WI38 (cell line): ENCODE results near the gene ZNF81.
A peak's percentile ranks its signal among the peaks of the same experiment; 100 is the strongest.

Experiments used
- H3K4me3 ChIP-seq: 2 replicates; pipeline ENCODE4 v1.5.1; 2011; ENCODE audit warnings: low read depth, mild to moderate bottlenecking, control low read depth, low read length
- TF ChIP-seq, protein P1 (sequence below): IDR thresholded peaks from 2 replicates; pipeline ENCODE4 v1.5.1; 2012; ENCODE audit warnings: low read depth, mild to moderate bottlenecking, control low read depth, low read length

Gene ZNF81

DNA sequence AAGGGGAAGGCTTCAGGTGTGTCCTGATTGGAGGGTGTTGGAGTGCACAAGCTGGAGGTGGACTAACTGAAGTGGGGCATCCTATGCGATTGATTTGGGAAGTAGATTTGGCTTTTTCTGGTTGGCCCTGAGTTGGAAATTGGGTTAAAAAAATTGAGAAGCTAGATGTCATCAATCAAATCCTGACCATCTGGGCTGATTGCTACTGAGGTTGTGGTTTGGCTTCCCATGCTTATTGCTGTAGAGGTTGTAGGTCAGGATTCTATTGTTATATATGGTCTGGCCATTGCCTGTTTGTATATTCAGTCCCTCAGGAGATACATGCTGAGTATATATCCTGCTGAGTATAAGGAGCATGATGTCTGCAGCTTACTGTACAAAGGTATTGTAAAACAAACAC, 7.7 kb upstream of the ZNF81 start:
- TF ChIP-seq, protein P1, sequence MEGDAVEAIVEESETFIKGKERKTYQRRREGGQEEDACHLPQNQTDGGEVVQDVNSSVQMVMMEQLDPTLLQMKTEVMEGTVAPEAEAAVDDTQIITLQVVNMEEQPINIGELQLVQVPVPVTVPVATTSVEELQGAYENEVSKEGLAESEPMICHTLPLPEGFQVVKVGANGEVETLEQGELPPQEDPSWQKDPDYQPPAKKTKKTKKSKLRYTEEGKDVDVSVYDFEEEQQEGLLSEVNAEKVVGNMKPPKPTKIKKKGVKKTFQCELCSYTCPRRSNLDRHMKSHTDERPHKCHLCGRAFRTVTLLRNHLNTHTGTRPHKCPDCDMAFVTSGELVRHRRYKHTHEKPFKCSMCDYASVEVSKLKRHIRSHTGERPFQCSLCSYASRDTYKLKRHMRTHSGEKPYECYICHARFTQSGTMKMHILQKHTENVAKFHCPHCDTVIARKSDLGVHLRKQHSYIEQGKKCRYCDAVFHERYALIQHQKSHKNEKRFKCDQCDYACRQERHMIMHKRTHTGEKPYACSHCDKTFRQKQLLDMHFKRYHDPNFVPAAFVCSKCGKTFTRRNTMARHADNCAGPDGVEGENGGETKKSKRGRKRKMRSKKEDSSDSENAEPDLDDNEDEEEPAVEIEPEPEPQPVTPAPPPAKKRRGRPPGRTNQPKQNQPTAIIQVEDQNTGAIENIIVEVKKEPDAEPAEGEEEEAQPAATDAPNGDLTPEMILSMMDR: no peak
- H3K4me3 ChIP-seq: no peak overlapping the region

DNA sequence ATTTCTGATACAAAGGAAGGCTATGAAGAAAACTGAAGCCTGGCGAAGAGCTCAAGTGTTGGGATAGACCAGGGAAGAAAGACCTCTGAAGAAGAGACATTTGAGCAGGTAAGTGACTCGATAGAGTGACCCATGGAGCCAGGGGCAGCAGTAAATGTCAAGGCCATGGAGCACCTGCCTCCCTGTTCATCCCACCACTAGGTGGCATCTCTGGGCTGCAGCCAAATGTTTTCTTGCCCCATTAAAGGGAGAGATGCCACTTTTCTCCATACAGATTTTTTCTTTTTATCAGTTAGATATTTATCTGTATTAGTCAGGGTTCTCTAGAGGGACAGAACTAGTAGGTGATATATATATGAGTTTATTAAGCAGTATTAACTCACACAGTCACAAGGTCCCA, 4.9 kb upstream of the ZNF81 start:
- H3K4me3 ChIP-seq: no peak overlapping the region
- TF ChIP-seq, protein P1: peak; percentile 44

DNA sequence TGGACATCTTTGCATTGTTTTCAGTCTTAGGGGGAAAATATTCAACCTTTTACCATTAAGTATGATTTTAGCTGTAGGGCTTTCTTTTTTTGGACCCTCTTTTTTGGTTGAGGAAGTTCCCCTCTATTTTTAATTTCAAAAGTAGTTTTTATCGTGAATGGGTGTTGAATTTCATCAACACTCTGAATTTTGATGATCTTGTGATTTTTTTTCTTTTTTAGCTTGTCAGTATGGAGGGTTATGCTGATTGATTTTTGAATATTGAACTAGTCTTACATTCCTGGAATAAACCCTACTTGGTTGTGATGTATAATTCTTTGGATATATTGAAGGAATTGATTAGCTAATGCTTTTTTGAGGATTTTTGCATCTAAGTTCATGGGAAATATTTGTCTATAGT, 1.7 kb downstream of the ZNF81 start:
- no peak overlapping the region for H3K4me3 ChIP-seq
- TF ChIP-seq, protein P1: no peak

DNA sequence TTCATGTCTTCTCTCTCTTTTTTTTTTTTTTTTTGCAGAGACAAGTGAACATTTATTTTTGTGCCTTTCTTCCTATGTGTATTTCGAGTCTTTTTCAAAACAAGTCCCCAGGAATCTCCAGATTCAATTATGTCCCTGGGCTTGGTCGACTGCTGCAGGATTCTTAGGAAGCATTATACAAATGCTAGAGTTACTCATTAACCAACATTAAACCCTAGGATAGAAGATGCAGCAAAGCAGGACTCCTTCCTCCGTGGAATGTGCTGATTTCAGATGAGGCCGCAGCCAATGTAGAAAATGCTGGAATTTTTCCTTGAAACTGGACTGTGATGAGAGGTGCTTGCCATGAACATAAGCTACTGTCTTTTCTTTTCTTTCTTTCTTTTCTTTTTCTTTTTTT, 3.4 kb downstream of the ZNF81 start:
- H3K4me3 ChIP-seq: no peak overlapping the region
- TF ChIP-seq, protein P1: no peak

DNA sequence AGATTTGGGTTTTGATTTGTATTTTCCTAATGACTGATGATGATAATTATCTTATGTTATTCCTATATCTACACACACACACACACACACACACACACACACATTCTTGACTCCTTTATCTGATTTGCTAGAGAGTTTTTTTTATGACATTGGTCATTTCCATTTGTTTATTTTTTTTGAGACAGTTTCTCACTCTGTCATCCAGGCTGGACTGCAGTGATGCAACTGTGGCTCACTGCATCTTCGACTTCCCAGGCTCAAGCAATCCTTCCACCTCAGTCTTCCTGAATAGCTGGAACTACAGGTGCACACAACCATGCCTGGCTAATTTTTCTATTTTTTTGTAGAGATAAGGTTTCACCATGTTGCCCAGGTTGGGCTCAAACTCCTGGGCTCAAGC, 6.7 kb downstream of the ZNF81 start:
- TF ChIP-seq, protein P1: no peak
- H3K4me3 ChIP-seq: no peak overlapping the region

DNA sequence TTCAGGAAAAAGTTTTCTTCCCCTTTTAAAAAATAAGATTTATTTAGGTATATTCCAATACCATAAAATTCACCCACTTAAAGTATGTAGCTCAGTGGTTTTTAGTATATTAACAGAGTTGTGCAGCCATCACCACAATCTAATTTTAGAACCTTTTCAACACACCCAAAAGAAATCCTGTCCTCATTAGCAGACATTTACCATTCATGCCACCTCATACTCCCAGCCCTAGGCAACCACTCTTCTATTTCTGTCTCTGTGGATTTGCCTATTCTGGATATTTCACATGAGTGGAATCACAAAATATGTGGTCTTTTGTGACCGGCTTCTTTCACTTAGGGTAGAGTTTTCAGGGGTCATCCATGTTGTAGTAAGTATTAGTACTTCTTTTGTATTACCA, 7.4 kb downstream of the ZNF81 start:
- TF ChIP-seq, protein P1: no peak
- H3K4me3 ChIP-seq: no peak overlapping the region

DNA sequence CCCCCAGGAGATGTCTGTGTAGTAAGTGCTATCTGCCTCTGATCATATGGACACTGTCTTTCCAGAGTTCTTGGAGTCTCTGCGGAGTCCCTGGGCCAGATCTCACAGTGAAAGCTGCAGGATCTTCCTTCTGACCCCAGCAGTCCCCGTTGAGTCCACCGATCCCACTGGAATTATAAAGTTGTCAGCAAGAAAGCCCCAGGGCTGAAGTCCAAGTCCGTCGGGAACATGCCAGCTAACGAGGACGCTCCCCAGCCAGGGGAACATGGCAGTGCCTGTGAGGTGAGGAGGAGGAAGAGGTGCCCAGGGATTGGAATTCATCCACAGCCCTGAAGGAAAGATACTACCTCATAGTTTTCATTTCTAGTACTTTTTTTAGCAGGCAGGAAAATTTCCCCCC, 9.3 kb downstream of the ZNF81 start:
- TF ChIP-seq, protein P1: no peak
- no peak overlapping the region for H3K4me3 ChIP-seq
